ENCODE measurements around the gene DDX10.

DNA sequence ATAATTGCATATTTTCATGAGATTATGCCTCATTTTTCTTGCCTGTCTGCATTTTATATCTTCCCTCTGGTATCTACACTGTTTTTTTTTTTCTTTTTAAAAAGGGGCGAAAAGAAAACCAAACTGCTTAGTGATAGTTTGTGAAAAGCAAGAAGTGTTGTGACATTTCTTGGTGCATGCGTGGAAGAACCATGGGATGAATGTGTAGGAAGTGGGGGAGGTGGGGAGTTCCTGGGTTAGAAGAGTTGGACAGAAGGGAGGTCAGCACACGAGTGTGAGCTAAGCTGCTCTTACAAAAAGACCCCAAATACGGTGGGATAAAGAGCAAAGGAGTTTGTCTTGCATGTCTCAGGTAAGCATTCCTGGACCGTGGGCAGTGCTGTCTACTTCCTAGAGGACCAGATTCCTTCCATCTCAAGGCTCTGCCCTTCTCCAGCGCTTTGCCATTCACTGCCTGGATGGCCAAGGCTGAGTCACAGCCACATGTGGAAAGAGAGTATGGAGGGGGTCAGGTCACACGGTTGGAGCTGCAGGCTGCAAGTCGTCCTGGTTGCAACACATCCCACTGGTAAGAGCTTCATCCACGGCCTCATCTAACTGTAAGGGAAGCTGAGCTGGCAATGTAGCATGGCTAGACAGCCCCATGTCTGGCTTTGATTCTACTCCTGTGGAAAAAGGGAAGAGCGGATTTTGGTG, 300.6 kb downstream of the DDX10 start:
- TF ChIP-seq, protein P1, sequence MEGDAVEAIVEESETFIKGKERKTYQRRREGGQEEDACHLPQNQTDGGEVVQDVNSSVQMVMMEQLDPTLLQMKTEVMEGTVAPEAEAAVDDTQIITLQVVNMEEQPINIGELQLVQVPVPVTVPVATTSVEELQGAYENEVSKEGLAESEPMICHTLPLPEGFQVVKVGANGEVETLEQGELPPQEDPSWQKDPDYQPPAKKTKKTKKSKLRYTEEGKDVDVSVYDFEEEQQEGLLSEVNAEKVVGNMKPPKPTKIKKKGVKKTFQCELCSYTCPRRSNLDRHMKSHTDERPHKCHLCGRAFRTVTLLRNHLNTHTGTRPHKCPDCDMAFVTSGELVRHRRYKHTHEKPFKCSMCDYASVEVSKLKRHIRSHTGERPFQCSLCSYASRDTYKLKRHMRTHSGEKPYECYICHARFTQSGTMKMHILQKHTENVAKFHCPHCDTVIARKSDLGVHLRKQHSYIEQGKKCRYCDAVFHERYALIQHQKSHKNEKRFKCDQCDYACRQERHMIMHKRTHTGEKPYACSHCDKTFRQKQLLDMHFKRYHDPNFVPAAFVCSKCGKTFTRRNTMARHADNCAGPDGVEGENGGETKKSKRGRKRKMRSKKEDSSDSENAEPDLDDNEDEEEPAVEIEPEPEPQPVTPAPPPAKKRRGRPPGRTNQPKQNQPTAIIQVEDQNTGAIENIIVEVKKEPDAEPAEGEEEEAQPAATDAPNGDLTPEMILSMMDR (IDR thresholded peaks at IDR 0.05), result no peak
- no peak for TF ChIP-seq ZFX (IDR thresholded peaks at IDR 0.05; ENCODE audit: borderline replicate concordance)
